ENCODE results near the gene CMYA5.

The CMYA5 gene

DNA sequence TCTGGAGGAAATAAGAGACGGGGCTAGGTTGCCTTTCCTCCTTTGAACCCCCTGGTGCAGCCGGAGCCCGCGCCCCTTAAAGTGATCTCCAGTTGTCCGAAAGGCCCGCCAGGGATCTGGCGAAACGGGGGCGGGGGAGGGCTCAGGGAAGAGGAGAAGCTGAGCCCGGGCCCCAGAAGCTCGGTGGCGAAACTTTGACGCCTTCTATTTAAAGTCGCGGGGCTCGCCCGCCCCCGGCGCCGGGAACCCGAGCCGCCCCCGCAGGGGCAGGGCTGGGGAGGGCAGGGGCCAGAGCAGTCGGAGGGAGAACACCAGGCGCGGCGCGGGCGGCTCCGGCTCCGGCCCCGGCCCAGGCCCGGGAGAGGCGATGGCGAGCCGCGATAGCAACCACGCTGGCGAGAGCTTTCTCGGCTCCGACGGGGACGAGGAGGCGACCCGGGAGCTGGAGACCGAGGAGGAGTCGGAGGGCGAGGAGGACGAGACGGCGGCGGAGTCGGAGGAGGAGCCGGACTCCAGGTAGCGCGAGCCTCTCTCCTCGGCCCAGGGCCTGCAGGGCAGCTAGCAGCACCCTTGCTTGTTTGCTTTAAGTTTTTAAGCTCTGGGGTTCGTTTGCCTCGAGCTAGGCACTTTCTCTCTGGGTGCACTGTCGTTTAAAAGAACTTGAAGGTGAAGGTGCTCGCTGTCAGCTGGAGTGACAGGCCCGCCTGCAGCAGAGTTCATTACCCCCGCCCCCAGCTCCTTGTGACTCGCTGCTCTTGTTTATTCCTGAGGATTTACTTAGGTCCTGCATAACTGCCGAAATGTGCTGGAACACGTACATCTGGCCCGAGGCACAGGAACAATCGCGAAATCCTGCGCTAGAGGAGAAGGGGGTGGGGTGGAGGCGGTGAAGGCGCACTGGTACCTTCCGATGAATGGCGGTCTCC lies at the start of gene CMYA5:
CMYA5 (plus strand) TSS at position 296 of the 926 bp plus-strand sequence; CDS start at position 368, 72 bp downstream.
- in situ Hi-C loops (cut with MboI; ENCODE audit: low sequenced_read_pairs, unreplicated experiment): no loop called here
- no peak for TF ChIP-seq CTCF (IDR thresholded peaks at IDR 0.05; ENCODE audit: borderline replicate concordance, control extremely low read depth, extremely low read depth, insufficient read depth, missing control alignments)
- DNase-seq (ENCODE audit: low spot score): no peak

GRCh38 chr5:79640571-79641055 lies 49.0 kb upstream of the CMYA5 start:
- no peak for DNase-seq (ENCODE audit: low spot score)
- in situ Hi-C loops (cut with MboI; ENCODE audit: low sequenced_read_pairs, unreplicated experiment): no loop called here
- no peak for TF ChIP-seq CTCF (IDR thresholded peaks at IDR 0.05; ENCODE audit: borderline replicate concordance, control extremely low read depth, extremely low read depth, insufficient read depth, missing control alignments)

GRCh38 chr5:79641414-79641813 lies 48.2 kb upstream of the CMYA5 start:
- TF ChIP-seq CTCF (IDR thresholded peaks at IDR 0.05; ENCODE audit: borderline replicate concordance, control extremely low read depth, extremely low read depth, insufficient read depth, missing control alignments): no peak
- in situ Hi-C loops (cut with MboI; ENCODE audit: low sequenced_read_pairs, unreplicated experiment): no loop called here
- DNase-seq (ENCODE audit: low spot score): no peak

DNA sequence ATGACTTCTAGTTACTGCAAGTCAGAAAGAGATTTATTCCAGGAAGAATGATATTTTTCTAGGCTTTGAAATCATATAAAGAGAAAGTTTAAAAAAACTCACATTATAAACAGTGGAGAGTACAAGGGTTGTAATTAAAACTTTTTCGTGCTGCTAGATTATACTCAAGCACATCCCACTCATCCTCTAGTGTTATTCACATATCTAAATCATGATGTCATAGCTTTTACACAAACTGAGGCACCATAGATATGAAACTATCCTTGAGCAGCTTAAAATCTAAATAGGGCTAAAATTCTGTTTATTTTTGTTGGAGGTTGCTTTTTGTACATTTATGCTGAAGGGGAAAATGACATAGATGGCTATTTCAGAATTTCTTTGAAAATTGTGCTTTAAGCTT lies 47.4 kb upstream of the CMYA5 start:
- no peak for DNase-seq (ENCODE audit: low spot score)
- TF ChIP-seq CTCF (IDR thresholded peaks at IDR 0.05; ENCODE audit: borderline replicate concordance, control extremely low read depth, extremely low read depth, insufficient read depth, missing control alignments): no peak
- in situ Hi-C loops (cut with MboI; ENCODE audit: low sequenced_read_pairs, unreplicated experiment): no loop called here

GRCh38 chr5:79653843-79654242 lies 35.8 kb upstream of the CMYA5 start:
- TF ChIP-seq CTCF (IDR thresholded peaks at IDR 0.05; ENCODE audit: borderline replicate concordance, control extremely low read depth, extremely low read depth, insufficient read depth, missing control alignments): no peak
- in situ Hi-C loops (cut with MboI; ENCODE audit: low sequenced_read_pairs, unreplicated experiment): no loop called here

DNA sequence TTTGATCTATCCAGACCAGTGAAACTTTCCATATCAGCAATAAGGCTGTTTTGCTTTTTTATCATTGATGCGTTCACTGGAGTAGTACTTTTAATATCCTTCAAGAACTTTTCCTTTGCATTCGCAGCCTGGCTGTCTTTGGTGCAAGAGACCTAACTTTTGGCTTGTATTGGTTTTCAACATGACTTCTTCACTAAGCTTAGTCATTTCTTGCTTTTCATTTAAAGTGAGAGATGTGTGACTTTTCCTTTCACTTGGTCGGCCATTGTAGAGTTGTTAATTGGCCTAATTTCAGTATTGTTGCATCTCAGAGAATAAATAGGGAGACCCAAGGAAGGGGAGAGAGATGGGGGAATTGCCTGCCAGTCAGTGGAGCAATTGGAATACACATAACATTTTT lies 26.4 kb upstream of the CMYA5 start:
- DNase-seq (ENCODE audit: low spot score): no peak
- no peak for TF ChIP-seq CTCF (IDR thresholded peaks at IDR 0.05; ENCODE audit: borderline replicate concordance, control extremely low read depth, extremely low read depth, insufficient read depth, missing control alignments)
- in situ Hi-C loops (cut with MboI; ENCODE audit: low sequenced_read_pairs, unreplicated experiment): no loop called here

More at GRCh38 chr5:79653843-79654242, 35.8 kb upstream of the CMYA5 start:
- DNase-seq (ENCODE audit: low spot score): no peak
